ENCODE measurements around the gene OAT. TPM values are rescaled to one million over a fixed set of nuclear protein-coding genes. Genes with fewer than 3 reads are reported as not detected.
A peak's percentile ranks its signal among the peaks of the same experiment; 100 is the strongest.

Gene OAT
- total and polyA plus RNA-seq, 12 donors: 15.1 to 46.9 (median 31.5) TPM

DNA sequence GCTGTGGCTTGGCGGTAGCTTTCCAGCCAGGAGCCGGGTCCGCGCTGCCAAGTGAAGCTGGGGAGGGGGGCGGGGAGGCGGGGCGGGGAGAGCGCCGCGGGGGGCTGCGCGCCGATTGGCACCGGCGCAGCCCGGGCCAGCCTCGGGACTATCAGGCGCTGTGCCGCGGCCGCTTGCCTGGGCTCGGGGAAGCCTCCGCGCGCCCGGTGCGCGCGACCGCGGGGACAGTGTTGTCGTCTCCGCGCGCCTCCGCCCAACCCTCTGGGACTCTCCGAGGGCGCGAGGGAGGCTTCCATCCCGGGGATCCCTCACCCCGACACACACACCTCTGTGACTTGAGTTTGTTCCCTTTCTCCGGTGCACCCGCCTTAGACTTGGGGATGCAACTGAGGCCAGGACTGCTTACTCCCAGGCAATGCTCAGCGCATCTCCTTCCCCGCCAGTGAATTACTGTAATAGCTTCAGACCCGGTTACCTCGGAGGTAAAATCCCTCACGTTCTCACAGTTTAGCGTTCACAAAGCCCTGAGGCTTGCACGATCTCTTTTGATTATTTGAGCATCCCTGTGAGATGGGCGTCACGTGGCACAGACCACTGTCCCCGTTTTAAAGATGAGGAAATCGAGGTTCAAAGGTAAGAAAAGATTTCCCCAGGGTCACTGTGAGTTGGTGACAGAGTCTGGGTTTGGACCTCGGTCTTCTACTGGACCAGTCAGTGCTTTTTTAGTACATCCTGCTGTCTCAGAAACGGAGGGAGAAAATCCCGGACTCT lies 31.5 kb upstream of the OAT start, which contains the start of gene NKX1-2:
Gene NKX1-2 (minus strand): TSS at position 24 of the 771 bp plus-strand sequence. CDS start 92 bp downstream, outside the sequence.
- DNase-seq (no peak), ATAC-seq (peak in 2 of 8 donors; percentile 33 to 38)
- H3K27ac ChIP-seq: no peak within 1 kb of the TSS
- peaks cover 22 to 100% (median 99%) of the 10 kb centered on the region in 7 donors for H3K27me3 ChIP-seq
- WGBS, 2 donors: 1% methylated on average over 51 to 56 of the region's 57 CpGs
- peaks cover 0 to 26% (median 18%) of the 10 kb centered on the region in 9 donors for H3K4me1 ChIP-seq
- no peaks in the 10 kb centered on the region for H3K36me3 ChIP-seq
- peak within 1 kb of the TSS in 7 of 10 donors; percentile 9 to 36 (median 17) for H3K4me3 ChIP-seq
- intact Hi-C loops (cut with DNase I): no loop called here
- TF ChIP-seq, protein P1, sequence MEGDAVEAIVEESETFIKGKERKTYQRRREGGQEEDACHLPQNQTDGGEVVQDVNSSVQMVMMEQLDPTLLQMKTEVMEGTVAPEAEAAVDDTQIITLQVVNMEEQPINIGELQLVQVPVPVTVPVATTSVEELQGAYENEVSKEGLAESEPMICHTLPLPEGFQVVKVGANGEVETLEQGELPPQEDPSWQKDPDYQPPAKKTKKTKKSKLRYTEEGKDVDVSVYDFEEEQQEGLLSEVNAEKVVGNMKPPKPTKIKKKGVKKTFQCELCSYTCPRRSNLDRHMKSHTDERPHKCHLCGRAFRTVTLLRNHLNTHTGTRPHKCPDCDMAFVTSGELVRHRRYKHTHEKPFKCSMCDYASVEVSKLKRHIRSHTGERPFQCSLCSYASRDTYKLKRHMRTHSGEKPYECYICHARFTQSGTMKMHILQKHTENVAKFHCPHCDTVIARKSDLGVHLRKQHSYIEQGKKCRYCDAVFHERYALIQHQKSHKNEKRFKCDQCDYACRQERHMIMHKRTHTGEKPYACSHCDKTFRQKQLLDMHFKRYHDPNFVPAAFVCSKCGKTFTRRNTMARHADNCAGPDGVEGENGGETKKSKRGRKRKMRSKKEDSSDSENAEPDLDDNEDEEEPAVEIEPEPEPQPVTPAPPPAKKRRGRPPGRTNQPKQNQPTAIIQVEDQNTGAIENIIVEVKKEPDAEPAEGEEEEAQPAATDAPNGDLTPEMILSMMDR (IDR thresholded peaks at IDR 0.05): no peak
- H3K9me3 ChIP-seq: no peaks in the 10 kb centered on the region

DNA sequence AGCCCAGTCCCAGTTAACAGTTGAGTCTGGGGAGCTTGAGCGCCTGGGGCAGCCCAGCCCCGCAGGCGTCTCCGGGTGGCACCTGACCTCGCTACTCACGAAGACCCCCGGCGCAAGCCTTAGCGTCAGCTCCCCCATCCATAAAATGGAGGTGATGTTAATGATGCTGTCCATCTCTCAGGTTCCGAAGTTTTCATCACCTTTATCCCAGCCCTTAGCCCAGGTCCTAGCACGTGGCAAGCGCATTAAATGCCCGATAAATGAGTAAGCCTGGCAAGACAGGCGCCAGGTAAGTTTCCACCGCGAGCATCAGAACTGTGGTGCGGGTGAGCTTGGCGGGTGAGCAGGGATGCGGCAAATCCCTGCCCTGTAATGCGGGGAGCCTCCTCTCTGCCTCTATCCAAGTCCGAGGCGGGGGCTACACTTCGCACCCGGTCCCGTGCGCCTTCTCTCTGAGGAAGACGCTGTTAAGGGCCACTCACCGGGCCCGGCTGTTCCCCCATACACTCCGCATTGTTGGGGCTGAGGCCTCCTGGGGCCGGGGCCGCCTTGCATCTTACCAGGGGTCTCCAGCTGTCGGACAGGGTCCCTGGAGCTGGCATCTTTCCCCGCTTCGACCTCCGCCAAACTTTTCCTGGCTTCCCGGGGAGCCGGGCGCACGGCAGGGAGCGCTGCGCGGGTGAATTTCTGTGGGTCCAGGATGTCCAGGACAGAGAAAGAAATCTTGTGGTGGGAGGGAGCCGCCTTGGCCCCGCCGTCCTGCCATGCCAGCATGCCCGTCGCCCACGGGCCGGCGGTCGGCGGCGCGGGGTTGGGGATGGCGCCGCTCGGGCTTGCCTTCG lies 30.7 kb upstream of the OAT start:
- intact Hi-C loops (cut with DNase I): no loop called here
- WGBS, 2 donors: 1 to 2% methylated on average over 59 of the region's 59 CpGs
- Histone ChIP-seq H3K27ac (no peak overlapping the region), H3K9me3 (no peaks in the 10 kb centered on the region), H3K4me3 (peak overlapping the region in 7 of 10 donors; percentile 9 to 36 (median 17)), H3K36me3 (no peaks in the 10 kb centered on the region), H3K4me1 (peaks cover 0 to 26% (median 18%) of the 10 kb centered on the region in 9 donors), H3K27me3 (peaks cover 22 to 100% (median 99%) of the 10 kb centered on the region in 7 donors)
- TF ChIP-seq, protein P1 (IDR thresholded peaks at IDR 0.05): no peak
- ATAC-seq: peak in 2 of 8 donors; percentile 10 to 53
- no peak for DNase-seq

DNA sequence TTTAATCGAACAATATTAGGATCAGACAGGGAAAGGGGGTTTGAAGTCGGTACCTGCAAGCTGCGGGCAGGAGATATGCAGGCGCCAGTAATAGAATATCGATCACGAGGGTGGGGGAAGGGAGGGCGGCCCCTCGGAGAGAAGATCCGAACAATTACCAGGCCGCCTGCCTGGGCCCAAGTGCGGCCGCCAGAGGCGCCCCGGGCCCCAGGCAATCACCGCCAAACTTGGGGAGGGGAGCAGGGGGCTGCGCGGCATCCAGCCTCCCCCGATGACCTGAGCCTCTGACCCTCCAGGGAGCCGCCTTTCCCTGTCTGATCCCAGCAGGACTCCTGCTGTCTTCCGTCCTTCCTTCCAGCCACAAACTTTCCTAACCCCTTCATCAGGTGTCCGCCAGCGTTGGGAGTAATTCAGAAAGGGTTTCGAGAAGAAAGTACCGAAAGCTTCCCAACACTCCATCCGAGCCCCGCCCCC lies 30.0 kb upstream of the OAT start:
- H3K4me3 ChIP-seq: no peak overlapping the region
- intact Hi-C loops (cut with DNase I): no loop called here
- no peak for DNase-seq
- H3K27me3 ChIP-seq: peaks cover 22 to 100% (median 99%) of the 10 kb centered on the region in 7 donors
- WGBS, 2 donors: 2 to 3% methylated on average over 26 of the region's 26 CpGs
- peaks cover 0 to 26% (median 18%) of the 10 kb centered on the region in 9 donors for H3K4me1 ChIP-seq
- TF ChIP-seq, protein P1 (IDR thresholded peaks at IDR 0.05): no peak
- ATAC-seq: no peak
- no peak overlapping the region for H3K27ac ChIP-seq
- H3K36me3 ChIP-seq: no peaks in the 10 kb centered on the region
- H3K9me3 ChIP-seq: no peaks in the 10 kb centered on the region

Data from heart right ventricle (tissue), 16 donors.